NCI-H1048 (cell line): ENCODE data around the gene EHBP1.
"Not testable (repeated sequence)": the region's sequence is repeated elsewhere in the genome, so short reads cannot be mapped to it uniquely, and the experiment has no call there.

ENCODE experiments used
- DNase-seq: peaks from one replicate; lab custom pipeline; 2025; lab: John Stamatoyannopoulos, UW

The EHBP1 gene

DNA sequence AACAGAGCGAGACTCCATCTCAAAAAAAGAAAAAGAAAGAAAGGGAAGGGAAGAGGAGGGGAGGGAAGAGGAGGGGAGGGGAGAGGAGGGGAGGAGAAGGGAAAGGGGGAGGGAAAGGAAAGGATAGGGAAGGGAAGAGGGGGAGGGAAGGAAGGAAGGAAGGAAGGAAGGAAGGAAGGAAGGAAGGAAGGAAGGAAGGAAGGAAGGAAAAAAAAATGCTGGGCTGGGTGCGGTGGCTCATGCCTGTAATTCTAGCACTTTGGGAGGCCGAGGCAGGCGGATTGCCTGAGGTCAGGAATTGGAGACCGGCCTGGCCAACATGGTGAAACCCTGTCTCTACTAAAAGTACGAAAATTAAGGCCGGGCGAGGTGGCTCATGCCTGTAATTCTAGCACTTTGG is 314.2 kb downstream of the EHBP1 start:
- not testable (repeated sequence) for DNase-seq

DNA sequence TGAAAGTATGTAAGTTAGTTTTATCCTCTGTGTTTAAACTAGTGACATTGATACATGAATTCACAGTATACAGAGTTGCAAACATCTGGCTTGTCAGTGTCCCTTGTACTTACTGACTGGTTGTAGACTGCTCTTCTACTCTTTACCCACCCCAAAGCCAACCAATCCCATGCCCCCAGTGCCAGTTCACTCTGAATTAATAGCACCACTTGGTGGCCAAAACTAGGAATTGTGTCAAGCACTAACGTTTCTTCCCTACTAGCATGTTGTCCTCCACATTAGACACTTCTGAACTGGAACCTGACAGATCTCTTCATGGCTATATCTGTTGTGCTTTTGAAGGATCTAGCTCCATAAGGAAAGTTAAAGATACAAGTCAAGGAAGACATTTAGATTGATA is 317.9 kb downstream of the EHBP1 start:
- DNase-seq: no peak

DNA sequence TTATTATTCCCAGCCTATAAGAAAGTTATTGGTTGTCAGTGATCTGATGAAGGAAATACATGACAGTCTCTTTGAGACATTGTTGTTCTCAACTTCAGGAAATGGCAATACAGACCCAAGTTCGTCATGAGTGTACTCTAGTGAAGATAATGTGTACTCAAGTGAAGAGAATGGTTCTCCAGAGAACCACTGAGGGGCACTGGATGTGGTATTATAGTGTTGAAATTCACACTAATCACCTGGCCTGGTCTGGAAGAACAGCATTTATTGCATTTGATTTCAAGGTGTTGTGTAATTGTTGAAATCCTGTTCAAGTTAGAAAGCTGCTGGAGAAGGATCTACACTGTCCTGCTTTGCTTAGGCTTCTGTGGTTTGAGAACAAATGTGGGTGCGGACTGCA is 321.7 kb downstream of the EHBP1 start:
- DNase-seq: no peak

DNA sequence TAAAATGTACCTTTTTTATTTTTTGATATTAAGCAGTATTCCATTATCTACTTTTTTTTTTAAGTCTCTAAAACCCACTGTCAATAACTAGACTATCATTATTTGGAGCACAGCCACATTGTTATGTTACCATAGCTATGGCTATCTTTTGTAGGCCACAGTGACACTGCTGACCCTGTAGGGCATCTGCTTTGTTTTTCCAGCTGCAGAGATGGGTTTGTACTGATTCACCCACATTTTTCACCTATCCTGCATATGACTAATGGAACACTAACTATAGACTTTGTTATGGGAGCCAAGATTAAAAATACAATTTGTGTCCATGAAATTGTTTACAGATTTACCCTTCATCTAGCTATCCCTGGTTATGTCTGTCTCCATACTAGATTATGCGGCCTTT is 323.5 kb downstream of the EHBP1 start:
- DNase-seq: no peak

DNA sequence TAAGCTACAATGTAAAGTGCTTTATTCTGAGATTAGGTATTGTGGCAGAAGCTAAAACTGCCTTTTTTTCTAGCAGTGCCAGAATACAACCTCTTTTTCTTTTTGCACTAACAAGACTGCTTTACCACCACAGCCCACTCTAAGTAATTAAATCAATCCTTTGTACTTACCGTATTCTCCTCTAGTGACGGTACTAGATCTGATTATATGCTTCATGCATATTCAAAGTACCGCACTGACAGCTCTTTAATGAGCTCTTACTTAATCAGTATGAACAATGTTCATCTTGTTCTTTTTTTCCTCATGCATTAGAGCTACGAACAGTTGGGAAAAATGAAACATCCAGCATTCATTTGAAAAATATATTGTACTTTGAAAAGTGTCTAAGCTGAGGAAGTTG is 329.0 kb downstream of the EHBP1 start:
- no peak for DNase-seq

DNA sequence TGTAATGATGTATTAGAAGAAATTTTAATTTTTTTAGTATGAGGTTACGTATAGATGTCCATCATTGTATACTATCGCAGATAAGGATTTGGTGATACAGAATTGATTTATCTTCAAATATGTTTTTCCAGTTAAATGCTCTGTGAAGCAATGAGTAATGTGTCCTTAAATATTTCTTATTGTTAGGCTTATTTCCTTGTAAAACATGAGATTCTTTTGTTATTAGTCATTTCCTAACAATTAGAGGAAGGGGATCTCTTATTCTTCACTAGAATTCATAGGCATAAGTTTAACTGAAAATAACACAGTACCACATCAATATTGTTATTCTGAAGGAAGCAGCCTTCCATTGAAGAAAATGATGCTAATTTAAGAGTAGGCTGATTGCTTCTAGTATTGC is 329.7 kb downstream of the EHBP1 start:
- no peak for DNase-seq

DNA sequence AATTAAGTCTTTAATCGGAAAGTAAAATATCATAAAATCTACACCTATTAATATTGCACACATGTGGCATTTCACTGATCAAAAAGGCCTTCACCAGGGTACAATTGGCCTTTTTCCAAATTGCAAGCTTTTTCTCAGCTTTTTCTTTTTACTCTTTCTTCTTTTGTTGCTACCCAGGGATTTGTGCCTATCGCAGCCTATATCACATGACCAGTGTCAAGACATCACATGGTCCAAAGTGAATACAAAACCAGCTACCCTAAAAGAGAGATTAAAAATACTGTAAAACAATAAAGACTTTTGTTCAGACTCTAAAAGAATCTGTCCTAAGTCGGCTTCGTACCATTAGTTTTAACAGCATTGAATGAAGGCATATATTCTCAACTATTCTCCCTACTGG is 330.1 kb downstream of the EHBP1 start:
- no peak for DNase-seq

DNA sequence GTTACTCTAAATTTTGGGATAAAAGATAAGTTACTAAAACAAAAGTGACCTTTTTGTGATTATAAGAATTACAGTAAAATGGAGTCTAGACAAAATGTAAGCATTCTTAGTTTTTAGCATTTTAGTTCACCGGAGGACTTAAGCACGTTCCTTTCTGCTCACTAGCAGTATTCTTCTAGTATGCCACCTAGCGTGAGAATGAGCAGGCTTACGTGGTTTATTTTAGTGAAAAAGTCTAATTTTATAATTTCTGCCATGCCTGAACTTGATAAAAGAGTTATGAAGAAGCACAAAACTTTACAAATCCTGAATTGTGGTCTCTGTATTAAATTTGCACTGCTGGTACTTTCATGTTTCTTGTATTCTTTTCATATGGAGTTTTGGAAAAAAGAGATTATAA is 332.5 kb downstream of the EHBP1 start:
- no peak for DNase-seq

DNA sequence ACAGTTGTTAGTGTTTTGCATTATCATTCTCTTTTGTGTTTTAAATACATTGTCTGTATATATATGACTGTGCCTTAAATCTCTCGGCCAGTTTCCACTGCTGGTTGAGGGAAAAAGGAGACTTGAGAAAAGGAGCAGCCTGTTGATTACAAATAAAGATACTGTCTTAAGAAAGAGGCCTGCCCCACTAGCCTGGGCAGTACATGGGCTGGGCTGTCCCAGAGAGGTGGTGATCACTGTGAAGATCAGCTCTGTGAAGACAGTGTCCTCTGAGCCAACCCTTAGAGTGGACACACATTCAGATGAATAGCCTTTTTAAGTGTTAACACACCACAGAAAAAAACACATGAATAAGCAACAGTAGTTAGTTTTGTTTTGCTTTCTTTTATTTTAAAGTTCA is 335.1 kb downstream of the EHBP1 start:
- no peak for DNase-seq

DNA sequence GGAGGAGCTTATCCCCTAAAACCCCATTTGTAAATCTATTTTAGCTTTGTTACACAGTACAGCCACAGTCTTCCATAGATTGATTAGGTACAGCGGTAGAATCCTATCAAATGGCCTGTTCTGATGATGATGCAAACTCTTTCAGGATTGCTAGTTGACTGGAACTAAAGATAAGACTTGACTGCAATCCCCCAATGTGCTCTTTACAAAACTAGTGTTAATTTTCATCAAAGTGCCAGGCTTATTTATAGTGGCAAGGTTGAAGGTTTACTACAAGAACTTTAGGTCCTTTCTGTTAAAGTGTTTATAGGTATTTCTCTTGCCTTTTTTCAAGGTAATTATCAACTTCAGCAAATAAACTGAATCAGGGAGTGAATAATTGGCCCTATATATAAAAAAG is 336.1 kb downstream of the EHBP1 start:
- DNase-seq: no peak

DNA sequence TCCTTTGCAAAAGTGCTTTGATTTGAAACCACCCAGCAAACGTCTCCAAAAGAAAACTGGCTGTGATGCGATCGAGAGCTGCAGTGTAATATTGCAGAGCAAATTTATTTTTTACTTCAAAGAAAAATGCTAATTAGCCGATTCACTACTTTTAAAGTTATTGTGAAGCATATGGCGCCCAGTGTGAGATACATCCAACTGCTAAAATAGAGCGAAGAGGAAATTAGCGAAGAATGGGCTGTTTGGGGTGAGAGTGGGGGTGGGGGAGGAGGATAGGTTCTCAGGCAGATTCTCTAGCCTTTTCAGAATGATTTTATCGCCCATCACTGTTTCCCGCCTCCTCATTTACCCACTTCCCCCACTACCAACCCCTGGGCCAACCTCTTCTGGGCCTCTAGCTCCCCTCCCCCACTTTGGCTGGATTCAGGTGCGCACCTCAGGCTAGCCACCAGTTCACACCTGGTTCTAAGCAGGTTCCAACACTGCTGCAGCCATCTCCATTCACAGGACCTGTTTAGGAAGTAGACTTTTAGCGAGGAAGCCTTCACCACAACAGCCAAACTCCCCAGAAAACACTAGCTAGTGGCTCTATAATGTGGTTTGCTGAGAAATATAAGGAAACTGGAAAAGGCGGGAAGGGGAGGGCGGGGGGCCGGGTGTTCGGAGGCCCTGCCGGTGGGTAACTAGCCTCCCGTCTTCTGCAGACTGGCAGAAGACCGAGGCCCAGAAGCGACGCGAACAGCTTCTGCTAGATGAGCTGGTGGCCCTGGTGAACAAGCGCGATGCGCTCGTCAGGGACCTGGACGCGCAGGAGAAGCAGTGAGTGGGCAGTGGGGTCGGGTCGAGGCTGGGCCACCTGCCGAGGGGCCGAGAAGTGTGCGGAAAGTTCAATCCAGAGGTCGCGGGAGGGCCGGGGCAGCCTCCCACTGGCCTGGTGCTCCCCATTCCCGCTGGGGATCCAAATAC is 339.1 kb downstream of the EHBP1 start:
- DNase-seq: no peak

DNA sequence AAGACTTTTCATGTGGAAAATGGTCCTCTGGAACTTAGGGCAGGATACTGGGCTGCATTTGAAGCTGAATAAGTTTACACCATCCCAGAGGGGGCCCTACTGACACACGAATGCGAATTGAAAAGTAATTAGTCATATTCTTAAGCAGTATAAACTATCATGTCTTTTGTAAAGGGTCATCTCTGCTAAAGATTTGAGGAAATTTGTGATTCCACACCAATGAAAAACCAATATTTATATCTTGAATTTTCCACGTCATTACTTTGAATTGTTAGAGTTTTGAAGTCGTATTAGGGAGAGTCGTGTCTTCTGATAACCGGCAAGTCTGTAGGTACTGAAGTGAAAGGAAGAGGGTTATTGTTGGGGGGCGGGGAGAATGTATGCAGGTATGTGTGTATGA is 341.0 kb downstream of the EHBP1 start:
- DNase-seq: no peak

DNA sequence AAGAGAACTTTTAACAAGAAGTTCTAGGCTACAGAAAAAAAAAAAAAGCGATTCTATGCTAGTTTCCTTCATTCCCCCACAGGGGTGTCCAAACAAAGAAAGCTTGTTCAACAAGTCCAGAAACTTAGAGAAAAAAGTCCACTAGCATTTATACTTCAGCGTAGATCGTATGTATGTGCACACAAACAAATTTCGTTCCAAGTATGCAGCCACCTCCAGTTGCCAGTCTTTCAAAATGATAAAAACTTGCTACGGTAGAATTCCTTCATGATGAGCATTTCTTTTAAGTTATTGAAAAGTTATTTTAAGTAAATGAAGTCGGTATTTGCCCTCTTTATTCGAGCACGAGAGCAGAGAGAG is 341.4 kb downstream of the EHBP1 start:
- no peak for DNase-seq

DNA sequence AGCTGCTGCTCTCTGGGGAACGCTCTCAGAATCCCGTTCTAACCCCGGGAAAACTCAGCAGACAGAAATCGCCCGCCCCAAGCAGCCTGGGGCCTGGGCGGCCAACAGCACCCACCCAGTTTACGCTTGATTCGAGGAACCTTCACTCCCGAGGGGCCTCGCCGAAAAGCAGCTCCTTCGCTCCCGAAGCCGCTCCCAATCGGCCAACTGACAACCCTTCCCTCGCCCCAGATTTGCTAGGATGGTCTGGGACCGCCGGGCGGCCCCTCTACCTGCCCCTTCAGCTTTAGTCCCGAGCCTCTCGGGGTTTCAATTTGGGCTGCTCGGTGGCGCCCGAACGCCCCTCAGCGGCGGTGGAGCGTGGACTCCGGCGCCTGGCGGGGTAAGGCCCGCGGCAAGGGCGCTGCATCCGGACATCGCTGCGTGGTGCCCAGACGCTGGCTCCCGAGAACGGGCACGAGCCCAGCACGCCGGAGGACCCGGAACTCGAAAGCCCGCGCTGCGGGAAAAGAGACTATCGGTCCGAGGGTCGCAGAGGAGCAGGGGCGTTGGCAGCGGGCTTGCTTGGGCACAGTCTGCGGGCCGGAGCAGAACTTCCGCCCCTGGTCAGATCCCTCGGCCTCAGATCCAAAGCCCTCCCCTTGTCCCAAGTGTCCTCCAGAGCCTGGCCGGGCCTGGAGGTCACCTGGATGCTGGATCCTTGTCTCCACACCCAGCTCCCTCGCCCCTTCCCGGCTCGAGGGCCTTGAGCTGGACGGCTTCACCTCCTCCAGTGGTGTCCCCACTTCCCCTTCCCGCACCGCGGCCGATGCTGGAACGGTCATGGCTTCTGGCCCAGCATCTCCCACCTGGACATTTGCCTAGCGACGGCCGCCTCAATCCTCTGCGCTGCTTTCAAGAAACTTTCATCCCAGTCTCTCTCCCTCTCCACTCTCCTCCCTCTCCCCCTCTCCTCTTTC is 342.1 kb downstream of the EHBP1 start:
- no peak for DNase-seq

DNA sequence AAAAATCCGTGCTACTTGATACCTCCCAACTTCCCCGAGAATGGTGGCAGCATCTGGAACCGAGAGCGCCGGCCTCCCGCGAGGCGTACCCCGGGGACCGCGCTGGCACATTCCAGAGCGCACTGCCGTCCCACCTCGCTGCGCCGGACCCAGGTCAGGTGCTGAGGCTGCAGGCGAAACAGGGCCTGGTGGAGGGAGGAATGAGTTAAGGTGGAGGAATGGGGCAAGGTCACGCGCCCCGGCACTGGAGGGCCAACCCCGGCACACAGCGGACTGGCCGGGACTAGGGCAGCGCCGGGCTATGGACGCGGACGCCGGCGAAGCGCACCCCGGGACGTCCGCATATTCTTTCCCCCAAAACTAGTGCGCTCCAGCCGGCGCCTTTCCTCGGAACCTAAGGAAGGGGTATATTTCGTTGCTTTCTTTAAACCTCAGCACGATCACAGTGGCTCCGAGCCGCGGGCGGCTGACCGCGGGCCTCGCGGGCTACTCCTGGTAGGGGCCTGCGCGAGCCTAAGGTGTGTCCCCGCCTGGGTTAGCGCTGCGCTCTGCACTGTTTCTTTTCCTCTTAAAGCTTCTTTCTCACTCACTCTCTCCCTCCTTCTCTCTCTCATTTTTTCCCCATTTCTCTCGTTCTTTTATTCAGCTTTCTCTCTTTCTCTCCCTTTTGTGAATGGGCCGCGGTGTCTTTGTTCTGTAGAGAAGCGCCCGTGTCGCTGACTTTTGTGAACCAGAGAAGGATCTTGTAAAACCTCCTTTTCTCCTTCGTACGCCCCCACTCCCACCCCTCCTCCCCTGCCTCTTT is 343.1 kb downstream of the EHBP1 start:
- DNase-seq: no peak

DNA sequence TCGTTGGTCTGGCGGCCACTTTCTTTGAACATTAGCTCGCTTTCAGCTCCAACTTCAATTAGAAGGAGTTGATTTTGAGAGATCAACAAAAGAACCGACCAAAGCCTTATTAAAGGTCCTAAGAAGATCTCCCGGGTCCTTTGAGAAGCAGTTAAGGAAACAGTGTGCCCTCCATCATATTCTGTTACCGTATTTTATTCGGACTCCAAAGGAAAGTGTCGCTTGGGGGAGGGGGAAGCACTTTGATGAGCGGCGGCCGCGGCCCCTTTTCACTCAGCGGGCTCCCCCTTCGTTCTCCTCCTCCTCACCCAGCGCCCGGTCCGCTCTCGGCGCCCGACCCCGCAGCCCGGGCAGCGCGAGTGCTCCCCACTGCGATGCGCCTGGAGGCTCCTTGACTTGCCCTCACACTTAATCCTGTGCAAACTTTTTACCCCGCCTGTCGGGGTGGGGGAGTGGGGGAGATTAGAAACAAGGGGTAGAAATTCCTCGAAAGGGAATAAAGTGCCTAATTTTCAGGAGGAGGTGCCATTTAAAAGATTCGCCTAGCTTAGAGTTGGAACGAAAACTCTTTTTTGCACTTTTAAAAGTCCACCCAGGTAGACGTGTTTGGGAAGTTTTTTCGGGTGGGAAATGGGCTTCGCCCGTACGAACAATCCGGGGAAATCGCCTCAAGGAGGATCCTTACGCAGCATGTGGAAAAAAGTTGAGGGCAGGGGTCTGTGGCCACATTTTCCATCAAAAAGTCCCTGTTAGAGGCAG is 343.9 kb downstream of the EHBP1 start:
- no peak for DNase-seq

DNA sequence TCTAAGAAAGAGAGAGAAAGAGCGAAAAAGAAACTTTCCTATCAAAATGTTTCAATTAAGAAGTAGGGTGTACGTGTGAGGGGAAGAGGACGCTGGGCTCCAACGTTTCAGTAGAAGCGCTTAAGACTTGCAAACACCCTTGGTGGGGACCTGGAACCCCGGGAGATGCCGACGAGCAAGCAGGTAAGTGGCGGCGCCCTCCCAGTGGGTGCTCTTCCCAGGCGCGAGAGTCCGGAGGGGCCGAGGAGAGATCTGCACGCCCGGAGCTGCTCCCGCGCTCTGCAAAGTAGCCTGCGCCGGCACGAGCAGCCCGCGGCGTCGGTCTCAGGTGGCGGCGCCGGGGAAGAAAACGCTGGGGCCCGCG is 344.4 kb downstream of the EHBP1 start:
- peak; percentile 51 for DNase-seq

DNA sequence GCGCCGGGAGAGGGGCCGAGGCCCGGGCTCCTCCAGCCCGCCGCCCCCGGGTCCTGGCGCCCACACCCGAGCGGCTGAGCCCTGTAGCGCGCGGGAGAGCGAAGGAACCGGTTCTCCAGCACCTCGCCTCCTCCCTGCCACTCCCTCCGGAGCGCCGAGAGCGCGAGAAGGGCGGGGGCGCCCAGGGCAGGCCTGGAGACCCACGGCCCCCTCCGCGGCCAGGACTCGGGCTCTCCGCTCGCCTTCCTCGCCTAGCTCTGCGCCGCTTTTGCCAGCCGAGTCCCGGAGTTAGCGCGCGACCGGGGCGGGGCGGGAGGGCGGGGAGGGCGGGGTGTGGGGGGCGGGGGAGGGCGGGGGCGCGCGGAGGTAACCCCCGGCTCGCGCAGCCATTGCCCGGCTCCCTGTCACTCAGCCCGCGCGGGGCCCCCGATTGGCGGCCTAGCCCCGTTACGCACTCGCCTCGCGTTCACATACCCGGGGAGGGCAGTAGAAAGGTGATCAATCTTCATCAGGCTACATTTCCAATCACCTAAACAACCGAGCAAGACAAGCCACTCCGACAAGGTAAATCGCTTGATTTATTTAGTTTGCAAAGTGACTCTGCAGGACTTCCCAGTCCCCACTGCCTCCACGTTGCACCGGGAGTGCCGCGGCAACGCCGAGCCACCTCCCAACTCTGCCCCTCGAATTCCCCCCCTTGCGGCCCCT is 345.0 kb downstream of the EHBP1 start, which contains the start of gene OTX1:
OTX1 (plus strand) TSS at position 497 of the 708 bp plus-strand sequence. CDS start 2,161 bp downstream, outside the sequence.
- DNase-seq: peak; percentile 59

DNA sequence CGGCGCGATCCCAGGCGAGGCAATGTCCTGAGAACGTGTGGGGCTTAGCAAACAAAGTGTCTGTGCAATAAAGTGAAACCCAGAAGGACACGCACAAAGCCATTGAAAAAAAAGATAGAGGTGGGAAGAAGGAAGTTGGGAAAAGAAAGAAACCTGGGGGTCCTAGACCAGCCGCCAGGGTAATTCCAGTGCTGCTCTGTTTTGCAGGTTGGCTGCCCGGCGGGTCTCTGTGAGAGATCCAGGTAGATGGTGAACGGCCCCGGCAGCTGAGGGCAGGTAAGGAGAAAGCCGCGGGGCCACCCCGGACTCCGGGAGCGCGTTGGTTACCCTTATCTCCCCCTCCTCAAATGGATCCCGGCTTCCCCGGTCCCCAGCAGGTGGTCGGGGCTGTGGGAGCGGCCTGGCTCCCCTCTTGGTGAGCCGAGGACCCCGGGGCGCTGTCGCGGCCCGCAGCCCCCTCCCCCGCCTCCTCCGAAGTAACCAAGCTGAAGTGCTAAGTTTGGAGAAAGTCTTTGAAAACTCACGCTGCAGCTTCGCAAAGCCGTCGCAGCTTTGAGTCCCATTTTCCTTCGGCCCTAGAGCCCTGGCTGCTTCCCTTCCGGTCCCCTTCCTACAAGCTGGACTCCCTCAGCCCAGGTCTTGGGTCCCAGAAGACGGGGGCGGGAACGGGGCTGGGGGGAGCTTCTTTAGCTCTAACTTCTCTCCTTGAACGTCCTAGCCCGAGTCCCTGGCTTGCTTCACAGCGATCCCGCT is 345.7 kb downstream of the EHBP1 start:
- no peak for DNase-seq

DNA sequence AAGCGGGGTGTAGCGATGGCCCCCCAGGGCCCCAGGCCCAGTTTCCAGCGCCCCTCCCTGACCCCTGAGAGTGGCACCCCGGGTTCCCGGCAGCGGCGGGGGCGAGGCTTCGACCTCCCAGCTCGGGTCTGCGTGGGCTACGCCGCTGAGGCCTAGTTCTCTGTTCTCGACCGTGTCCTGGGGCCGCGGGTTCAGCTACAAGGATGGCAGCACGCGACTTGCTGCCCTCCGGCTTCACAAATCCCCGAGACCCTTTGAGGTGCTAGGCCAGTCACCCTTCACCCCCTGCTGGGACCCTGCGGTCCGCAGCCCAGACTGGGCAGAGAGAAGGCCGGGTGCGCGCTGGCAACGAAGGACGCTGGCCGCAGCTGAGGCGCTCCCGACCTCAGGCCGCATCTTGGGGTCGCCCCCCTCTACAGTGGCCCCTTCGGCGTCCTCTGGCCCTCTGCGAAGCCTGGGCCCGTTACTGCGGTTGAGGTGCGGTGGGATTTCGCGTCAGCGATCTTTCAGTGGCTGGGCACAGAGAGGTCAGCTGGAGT is 346.4 kb downstream of the EHBP1 start:
- DNase-seq: no peak
